ENCODE data around the gene PBX4.

The PBX4 gene

DNA sequence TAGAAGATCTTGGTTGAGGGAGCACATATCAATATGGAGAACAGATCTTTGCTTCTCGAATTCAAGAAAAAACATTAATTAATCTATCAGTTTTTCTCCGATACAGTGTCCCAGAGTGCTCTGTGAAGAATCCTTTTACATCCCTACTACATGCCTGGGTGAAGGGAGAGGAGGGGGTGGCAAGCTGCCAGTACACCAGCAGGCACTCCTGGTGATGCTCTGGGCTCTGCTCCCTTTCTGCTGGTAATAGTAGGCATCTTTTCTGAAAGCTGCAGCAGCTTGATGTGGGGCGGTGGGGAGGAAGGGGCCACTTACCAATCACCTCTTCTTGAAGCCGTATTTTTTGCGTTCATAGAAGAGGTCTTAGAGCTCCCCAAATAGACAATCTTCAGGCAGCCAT, 30.7 kb downstream of the PBX4 start:
- no peak for DNase-seq

DNA sequence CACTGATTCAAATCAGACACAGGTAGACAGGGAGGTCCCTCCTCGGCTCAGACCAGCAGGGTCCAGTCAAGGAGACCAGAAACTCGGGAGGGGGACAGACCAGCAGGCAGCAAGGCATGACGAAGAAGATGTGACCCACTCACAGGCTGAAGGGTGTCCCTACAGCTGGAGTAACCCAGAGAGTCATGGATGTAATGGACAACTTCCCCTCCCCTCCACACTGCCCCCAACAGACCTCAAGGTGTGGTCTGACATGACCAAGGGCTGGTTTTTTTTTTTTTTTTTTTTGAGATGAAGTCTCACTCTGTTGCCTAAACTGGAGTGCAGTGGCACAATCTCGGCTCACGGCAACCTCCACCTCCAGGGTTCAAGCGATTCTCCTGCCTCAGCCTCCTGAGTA, 34.1 kb downstream of the PBX4 start:
- no peak for DNase-seq

DNA sequence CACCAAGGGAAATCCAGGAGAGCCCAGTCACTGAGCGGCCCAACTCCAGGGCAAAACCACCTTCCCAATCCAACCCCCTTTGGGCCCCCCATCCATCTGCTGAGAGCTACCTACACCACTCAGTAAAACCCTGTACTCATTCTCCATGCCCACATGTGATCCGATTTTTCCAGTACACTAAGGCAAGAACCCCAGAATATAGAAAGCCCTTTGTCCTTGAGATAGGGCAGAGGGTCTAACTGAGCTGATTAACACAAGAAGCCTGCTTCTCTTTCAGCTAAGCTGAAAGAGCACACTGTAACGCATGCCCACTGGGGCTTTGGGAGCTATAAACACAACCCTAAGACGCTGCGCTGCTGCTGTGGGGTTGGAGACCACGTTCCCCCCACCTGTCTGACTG, 36.0 kb downstream of the PBX4 start:
- DNase-seq = no peak

DNA sequence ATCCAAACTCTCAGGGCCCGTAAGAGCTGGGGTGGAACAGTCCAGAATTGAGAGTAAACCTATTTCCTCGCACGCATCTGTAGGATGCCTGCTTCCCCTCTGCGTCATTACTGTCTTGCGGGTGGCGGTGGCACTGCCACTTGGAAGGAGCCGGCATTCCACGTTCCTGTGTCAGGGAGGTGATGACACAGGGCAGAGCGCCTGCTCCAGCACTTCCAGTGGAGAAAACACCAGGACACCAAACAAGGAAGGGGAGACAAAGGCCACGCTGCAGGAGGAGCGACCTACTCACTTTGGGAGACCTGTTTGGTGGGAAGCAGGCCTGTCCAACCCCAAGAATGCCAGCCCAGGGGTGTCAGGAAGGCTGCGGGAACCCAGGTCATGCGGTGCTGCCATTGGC, 37.1 kb downstream of the PBX4 start:
- DNase-seq = no peak

DNA sequence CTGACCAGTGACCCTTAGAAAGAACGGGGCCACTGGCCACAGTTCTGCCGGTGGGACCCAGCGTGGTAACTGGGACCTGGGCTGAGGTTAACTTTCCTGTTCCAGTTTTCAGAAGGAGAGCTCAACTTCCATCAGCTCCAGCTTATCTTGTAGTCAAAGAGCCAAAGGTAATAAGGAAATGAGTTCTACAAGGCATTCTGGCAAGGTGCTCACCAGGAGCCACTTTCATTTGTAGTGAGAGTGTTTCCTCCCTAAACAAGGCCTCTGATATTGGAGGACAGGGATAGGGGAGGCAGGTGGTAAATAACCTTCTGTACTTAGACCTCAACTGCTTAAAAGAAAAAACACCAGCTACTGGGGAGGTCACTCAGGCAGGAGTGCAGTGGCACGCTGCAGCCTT, 38.1 kb downstream of the PBX4 start:
- DNase-seq = no peak

DNA sequence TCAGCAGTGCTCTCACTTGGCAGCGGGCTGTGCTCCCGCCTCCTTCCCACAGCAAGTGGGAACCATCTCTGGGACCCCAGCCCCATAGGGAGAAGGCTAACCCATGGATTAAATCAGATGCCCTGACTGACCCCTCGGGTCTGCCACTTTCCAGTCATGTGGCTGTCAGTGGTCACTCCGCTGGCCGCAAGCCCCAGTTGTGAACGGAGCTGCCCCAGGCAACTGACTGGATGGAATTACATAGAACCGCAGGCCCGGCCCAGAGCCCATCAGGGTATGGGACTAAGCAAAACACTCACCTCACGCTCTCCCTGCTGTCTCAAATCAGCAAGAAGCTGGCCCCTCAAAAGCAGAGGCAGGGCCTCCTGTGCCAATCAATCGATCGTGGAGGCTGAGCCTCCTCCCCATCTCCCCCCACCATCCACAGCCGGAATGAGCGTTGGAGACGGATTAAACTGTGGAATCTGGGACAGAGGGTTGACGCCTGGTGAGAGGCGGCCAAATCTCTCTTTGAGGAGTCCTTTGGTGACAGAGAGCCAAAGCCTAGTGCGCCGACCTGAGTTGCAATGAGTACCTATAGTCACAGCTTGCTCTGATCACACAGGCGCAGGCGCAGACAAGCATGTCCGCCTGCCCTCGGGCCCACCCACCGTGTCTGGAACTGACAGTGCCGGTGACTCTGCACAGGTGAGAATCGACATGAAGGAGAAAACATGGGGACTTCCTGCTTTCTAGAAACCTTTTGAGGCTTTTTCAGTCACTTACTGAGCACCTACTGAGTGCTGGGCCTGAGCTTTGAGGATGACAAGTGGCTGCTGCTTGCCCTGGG, 38.7 kb downstream of the PBX4 start:
- no peak for DNase-seq

DNA sequence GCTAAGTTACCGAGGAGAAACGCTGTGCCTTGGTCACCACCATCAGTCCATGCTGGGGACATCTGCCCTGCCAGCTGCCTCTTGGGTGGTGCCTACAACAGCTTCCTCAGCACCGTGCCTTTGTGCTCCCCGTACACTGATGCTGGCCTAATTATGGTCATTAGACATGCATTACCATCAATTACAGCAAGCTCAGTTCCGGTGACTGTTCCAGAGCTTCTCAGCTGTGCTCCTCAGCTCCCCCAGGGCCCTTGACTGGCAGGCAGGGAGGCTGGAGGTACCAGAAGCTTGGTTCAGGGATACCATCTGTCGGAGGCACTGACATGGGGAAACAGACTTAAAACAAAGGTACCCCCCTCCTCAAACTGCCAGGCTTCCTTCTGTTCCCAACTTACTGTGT, 40.2 kb downstream of the PBX4 start:
- no peak for DNase-seq

DNA sequence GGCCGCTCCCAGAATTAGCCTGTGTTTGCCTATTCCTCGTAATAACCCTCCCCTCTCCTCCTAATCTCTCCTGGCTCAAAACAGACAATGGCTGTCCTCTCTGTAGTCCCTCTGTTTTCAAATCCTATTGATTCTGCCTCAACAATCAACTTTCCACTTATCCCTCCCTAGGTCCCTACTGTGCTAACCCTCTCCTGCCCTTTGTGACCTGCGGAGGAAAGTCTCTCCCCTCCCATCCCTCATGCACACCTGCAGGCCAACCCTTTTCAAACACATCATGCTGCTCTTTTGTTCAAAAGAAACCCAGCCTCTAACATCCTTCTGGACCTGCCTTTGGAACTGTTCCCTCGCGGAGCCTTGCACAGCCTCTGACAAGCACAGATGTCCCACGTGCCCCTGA, 43.1 kb downstream of the PBX4 start:
- no peak for DNase-seq

DNA sequence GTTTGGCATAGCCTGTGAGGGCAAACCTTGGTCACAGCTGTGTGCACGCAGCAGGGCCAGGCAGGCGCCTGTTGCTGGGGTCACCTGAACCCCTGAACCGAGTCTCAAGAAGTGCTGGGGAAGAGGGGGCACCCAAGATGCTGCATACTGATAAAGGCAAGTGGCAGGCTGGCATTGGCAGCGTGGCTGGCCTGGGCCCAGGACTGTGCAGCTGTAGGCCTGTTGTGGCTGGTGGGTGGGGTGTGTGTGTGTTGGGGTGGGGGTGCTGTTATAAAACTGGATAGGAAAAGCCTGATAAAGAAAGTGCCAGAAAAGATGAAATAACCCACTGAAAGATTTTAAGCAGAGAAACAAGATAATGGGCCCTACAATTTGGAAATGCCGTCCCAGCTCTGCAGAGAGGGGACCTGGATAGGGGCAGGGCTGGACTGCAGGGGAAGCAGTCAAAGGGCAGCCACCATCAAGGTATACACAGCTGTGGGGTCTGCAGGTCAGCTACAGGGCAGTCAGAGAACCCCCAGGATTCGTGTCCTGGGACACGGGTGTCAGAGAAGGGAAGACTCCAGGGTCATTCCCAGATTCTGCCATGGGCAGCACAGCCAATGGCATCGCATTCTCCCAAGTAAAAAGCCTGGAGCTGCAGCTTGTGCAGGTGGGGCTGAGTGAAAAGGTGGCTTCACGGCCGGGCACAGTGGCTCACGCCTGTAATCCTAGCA, 47.3 kb downstream of the PBX4 start:
- DNase-seq = no peak

DNA sequence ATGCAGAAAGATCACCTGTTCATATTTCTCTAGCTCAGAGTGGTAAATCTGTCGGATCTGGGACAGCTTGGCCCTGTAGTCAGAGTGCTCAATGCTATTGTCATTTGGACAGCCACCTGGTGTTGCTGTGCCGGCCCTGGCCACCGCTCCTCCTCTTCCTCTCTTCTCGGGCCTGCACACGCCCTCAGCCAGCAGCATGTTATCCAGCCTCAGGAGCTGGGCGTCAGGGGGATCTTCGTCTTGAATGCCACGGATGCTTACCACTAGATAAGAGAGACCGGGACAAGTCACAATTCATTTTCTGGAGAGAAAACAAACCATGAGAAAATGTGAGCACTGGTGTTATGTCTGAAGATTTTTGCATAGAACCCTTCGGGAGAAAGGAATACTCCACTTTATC, 47.9 kb downstream of the PBX4 start:
- no peak for DNase-seq

DNA sequence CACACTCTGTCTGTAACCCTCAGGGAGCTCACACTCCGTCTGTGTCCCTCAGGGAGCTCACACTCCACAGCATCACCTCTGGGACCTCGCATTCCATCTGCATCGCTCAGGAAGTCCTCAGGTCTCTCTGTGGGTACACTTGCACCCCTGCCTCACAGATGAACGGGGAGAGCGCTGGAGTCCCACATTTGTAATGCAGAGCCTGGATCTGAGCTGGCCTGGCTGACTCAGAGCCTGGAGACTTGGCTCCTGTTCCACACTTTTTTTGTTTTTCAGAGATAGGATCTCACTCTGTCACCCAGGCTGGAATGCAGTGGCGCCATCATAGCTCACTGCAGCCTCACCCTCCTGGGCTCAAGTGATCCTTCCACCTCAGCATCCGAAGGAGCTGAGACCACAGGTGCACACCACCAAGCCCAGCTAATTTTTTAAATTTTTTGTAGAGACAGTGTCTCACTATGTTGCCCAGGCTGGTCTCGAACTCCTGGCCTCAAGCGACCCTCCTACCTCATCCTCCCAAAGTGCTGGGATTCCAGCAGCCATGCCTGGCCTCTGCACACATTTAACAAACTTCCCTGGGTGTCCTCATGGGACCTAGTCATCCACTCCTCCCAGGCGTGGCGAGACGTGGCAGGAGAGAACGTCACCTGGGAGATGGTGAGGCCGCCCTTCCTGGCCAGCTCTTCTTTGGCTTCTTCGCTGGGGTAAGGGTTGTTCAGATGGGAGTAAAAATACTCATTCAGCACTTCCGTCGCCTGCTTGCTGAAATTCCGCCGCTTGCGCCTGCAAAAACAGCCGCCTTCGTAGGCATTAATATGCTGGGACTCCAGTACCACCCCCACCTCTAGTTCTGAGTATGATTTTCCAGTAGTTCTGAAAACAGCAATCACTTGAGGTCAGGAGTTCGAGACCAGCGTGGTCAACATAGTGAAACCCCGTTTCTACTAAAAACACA, 49.4 kb downstream of the PBX4 start:
- no peak for DNase-seq

DNA sequence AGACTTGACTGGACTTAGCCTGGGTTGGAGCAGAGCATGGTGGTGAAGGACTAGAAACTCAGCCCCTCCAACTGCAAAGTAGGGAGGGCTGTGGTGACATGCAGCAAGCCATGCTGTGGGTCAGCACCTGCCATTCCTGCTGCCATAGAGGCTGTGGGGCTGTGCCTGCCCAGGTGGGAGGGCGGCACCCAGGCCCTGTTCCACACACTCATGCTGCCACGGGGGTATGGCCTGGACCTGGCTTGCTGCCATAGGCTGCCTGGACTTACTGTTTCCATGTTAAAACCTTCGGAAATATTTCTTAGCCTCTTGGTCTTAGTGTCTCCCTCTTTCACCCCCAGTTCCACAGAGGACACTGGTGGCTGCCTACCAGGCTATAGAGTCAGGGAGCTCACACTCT, 51.1 kb downstream of the PBX4 start:
- no peak for DNase-seq

DNA sequence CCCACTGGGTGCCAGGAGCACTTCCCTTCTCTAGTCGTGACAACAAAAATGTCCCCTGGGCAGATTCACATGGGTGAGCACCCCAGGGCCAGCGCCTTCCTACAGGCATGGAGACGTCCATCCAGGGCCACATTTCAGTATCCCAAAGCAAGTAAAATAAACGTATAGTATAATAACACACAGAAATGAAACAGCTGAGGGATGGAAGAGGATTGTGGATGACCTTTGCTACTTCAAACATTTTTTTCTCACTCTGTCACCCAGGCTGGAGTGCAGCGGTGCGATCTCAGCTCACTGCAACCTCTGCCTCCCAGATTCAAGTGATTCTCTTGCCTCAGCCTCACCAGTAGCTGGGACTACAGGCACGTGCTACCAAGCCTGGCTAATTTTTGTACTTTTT, 52.2 kb downstream of the PBX4 start:
- no peak for DNase-seq

DNA sequence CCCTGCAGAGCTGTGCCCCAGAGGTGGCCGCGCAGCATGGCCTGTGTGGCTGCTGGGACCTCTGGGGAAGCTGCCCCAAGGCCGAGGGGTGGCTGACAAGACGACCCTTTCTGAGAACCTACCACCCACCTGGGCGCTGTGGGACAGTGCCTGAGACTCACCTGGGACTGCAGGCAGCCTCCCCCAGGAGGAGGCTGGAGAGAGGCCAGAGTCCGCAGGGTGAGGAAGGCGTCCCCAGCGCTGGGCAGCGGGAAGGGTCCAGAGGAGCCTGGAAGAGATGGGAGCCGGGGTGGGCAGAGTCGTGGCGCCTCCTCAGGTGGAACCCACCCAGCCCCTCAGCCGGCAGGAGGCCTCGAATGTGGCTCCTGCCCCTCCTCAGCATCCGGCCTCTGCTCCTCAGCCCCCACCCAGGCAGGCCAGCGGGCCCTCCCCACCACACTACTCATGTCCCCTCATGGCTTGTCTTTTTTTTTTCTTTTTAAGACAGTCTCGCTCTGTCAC, 55.1 kb downstream of the PBX4 start:
- no peak for DNase-seq

DNA sequence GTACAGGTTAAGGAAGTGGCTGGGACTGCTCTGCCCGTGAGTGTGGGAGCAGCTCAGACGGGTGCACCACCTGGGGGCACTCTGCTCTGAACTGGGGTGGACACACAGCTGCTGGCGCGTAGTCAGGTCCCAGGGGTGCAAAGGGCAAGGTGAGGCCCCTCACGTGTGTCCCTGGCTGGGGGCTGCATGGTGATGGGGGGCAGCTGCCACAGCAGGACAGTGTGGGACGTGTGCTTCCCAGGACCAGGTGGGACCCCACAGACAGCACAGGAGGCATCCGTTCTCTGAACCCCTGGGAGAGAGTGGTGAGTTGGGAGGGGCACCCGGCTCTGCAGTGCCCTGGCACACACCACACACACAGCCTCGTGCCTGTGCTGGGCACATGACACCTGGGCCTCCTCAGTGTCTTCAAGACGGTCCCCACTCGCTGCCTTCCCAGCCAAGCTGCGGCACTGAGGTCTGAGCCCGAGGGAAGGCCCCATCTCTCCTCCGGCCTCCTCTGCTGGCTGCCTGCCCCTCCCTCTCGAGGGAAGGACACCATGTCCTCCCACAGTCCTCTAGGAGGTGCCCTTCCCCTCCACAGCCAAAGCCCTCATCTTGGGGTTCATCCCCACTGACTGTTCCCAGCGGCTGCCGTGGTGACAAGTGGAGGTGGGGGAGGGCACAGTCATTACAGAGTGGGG, 55.7 kb downstream of the PBX4 start:
- DNase-seq = no peak

DNA sequence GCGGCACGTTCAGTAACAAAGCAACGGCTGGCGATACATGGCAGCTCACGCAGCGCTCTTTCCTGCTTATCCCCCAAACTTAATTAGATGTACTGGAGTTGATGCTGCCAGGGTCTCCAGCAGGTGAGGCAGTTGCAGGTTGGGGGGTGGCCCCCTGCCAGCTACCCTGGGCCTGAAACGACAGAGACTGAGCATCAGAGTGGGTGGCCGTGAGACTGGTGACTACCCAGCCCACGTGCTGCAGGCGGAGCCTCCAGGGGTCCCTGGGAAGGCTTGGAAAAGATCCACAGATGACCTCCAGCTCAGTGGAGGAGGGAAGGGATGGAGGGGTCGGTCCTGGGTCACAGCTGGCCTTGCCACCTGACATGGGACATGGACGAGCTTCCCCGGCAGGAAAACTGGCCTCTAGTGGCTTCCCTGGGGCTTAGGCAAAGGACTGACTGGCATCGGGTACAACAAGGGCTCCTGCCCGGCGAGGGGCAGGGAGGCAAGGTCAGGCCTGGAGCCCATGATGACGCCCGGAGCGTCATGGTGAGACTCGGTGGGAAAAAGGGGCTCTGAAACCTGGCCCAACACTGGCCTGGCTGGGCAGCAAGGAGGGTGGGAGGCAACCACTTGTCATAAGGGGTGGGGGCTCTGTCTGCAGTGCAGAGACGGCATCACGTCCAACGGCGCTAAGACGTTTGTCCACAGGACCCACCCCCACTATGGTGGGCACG, 56.4 kb downstream of the PBX4 start:
- no peak for DNase-seq

DNA sequence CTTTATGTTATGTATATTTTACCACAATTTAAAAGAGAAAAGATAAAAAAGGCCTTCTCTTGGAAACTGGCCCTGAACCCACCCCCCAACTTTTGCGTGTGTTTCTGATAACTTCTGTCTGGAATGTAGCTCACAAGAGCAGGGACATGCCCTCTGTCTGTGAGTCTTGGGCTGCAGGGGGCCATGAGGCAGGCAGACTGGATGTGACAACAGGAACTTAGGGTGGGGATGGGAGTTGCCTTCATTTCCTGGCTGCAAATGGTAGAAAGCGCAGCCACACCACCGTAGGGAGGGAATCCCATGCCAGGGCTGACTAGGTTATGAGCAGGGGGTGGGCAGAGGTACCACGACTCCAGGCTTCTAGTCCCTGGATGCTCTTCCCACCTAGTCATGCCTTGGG, 58.6 kb downstream of the PBX4 start:
- no peak for DNase-seq

DNA sequence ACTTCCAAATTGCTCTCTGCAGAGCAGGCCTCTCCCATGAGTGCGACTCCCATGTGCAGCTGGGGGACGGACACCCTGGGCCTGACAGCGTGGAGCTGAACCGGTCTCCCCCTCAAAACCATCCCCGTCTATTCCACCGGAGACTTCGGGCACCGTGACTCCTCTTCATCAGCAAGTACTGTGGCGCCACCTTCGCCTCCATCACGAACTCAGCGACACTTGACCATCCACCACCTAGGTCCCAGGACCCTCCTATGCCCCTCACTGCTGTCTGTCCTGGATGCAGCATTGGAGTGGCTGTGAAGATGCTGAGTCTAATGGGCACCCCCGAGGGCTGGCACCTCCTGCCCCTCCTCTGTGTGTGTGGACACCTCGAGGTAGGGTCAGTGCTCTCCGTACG, 59.9 kb downstream of the PBX4 start:
- no peak for DNase-seq

DNA sequence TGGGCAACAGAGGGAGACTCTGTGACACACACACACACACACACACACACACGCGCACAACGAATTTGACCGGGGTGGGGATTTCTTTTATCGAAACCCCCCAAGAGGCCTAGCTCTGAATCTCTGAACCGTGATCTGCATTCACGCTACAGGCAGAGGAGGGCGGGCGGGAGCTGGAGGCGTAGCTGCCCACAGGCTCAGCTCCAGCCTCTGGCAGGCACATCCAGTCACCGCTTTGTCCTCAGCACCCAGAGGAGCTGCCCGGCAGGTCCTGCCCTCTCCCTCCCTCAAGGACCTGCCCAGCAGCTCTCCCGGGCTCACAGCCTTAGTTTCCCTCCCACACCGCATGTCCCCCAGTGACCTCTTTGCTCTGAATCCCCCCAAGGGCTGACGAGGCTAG, 60.4 kb downstream of the PBX4 start:
- no peak for DNase-seq

DNA sequence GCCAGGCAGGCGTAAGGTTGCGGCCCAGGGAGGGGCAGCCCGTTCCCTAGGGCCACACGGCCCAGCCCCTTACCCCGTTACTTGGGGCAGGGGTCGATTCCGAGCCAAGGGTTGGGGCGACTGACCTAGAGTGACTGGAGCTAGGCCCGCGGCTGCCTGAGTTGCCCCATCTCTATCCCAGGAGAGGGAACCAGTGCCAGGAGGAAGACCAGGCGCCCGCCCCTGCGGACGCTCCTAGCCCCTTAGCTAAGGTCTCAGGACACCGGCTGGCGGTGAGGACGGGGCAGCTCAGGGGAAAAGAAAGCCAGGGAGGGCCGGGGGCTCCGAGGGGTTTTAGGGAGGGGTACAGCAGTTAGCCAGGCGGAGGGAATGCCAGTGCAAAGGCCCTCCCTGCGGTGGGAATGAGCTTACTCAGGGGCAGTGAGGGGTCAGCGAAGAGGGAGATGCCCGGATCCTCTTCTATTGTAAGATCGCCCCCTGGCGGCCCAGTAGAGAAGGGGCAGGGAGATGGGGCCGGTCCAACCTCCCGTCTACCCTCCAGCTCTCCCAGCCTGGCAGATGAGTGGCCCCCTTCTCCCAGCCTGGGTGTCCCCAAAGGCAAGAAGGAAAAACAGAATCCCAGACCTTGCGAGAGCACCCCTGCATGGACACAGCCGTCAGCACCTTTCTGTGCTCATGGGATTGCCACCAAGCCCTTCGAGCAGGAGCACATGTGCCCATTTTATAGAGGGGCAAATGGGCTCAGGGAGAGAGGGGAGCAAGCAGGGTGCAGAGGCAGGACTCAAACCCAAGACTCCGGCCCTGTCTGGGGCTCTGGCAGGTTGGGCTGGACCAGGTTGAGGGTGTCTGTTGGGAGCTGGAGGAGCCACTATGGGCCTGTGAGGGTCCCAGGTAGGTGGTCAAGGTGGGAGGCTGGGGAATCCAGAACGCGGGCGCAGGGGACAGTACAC, 64.1 kb downstream of the PBX4 start:
- no peak for DNase-seq

DNA sequence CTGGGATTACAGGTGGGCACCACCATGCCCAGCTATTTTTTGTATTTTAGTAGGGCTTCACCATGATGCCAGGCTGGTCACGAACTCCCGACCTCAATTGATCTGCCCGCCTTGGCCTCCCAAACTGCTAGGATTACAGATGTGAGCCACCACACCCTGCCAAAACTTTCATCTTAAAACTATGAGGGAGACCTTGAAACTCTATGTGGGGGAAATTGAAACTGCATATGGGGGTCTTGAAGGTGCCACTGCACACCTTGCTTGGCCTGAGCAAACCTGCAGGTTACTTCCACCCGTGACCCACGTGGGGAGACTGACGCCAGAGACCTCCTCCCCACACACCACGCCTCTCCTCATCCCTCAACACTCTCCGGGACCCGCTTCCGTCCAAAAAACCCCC, 64.8 kb downstream of the PBX4 start:
- no peak for DNase-seq

All from NCI-H2107 (cell line).